Natural killer cell (primary cell): ENCODE measurements around the gene NDE1. TPM values are rescaled to one million over a fixed set of nuclear protein-coding genes. Genes with fewer than 3 reads are reported as not detected.

Experiments used
- ATAC-seq, 3 donors: fragments of 150-1000 bp in 2 of 3; fragments of 200-7000 bp in 1 of 3; cut with Tn5 transposase; 1 replicate in 1 of 3; 2 replicates in 2 of 3; pipeline ENCODE4 v1.10.0; 2021; ENCODE audit warnings: mild to moderate bottlenecking in 2 of 3, moderate library complexity in 2 of 3
- DNase-seq, 2 donors: peaks; one replicate each; pipeline versions ENCODE4 v3.0.0 to v3.0.0-alpha.2; 2013 to 2021; ENCODE audit warnings: mixed read lengths in 1 of 2
- H3K27ac ChIP-seq: one replicate; pipeline ENCODE4 v1.5.1; 2013; ENCODE audit warnings: mild to moderate bottlenecking, low read length
- H3K27me3 ChIP-seq: one replicate; pipeline ENCODE4 v1.6.1; 2013; ENCODE audit warnings: low read length; ENCODE audit not compliant: control insufficient read depth, insufficient read depth
- H3K36me3 ChIP-seq: one replicate; pipeline ENCODE4 v1.6.1; 2013; ENCODE audit warnings: low read length; ENCODE audit not compliant: control insufficient read depth, insufficient read depth
- H3K4me1 ChIP-seq: one replicate; pipeline ENCODE4 v1.6.1; 2013; ENCODE audit warnings: low read length; ENCODE audit not compliant: control insufficient read depth, insufficient read depth
- H3K4me3 ChIP-seq: one replicate; pipeline ENCODE4 v1.5.1; 2013; ENCODE audit warnings: low read length
- H3K9me3 ChIP-seq: one replicate; pipeline ENCODE4 v1.6.1; 2013; ENCODE audit warnings: low read length; ENCODE audit not compliant: control insufficient read depth, insufficient read depth
- H3K27ac Mint-ChIP-seq, 2 donors: one replicate each; pipeline ENCODE4 v1.8.0; 2022; ENCODE audit warnings: mild to moderate bottlenecking in 2 of 2, mixed read lengths in 2 of 2, moderate library complexity in 1 of 2
- H3K27me3 Mint-ChIP-seq, 2 donors: one replicate each; pipeline ENCODE4 v1.8.0; 2022; ENCODE audit warnings: low read depth in 2 of 2, mixed read lengths in 2 of 2
- H3K36me3 Mint-ChIP-seq: one replicate; pipeline ENCODE4 v1.8.0; 2022; ENCODE audit warnings: mixed read lengths
- H3K4me1 Mint-ChIP-seq, 2 donors: one replicate each; pipeline ENCODE4 v1.8.0; 2022; ENCODE audit warnings: mixed read lengths in 2 of 2
- H3K4me3 Mint-ChIP-seq: one replicate; pipeline ENCODE4 v1.8.0; 2022; ENCODE audit warnings: mild to moderate bottlenecking, moderate library complexity, mixed read lengths
- H3K9me3 Mint-ChIP-seq, 2 donors: one replicate each; pipeline ENCODE4 v1.8.0; 2022; ENCODE audit warnings: mixed read lengths in 2 of 2
- WGBS: methylation state at CpG from one replicate; pipeline ENCODE4 v1.1.7; 2013; ENCODE audit warnings: missing lambda C conversion rate; ENCODE audit not compliant: insufficient coverage; 5-methylcytosine and 5-hydroxymethylcytosine counted together
- intact Hi-C: fragments of 100-400 bp; cut with micrococcal nuclease; formaldehyde crosslinking; loops from one replicate; pipeline ENCODE4 v1.14.2; 2022
- total RNA-seq, 4 donors: library from RNA; stranded (reverse); fragments of 120-200 nt in 1 of 4; gene quantifications; one replicate each; pipeline versions ENCODE4 v1.2.3 to v1.2.4, GENCODE V29; 2013 to 2022
- TF ChIP-seq, protein P1 (sequence below): fragments of 200-600 bp; IDR thresholded peaks from one replicate; pipeline ENCODE4 v1.8.0; 2022; ENCODE audit warnings: antibody characterized with exemption

Gene NDE1
- total RNA-seq, 3 donors from 2014 or later (not counting 1 experiment from before 2014, with no cell fraction given): 104 to 118 (median 114) TPM

DNA sequence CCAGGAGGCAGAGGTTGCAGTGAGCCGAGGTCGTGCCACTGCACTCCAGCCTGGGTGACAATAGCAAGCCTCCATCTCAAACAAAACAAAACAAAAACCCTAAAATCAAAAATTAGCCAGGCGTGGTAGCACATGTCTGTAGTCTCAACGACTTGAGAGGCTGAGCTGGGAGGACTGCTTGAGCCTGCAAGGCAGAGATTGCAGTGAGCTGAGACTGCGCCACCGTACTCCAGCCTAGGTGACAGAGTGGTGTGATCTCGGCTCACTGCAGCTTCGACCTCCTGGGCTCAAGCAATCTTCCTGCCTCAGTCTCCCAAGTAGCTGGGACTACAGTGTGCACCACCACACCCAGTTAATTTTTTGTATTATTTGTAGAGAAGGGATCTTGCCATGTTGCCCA is 119.2 kb downstream of the NDE1 start:
- no peaks in the 10 kb centered on the region for H3K9me3 ChIP-seq
- Mint-ChIP-seq H3K4me3 (no peak overlapping the region), H3K9me3 (no peaks in the 10 kb centered on the region), H3K27ac (no peak overlapping the region), H3K36me3 (no peaks in the 10 kb centered on the region), H3K27me3 (peaks cover 6 to 9% of the 10 kb centered on the region in 2 donors), H3K4me1 (peaks cover 0 to 4% of the 10 kb centered on the region in 2 donors)
- H3K27me3 ChIP-seq: no peaks in the 10 kb centered on the region
- intact Hi-C loops: loop anchor here (5.0 kb wide), 1 partner anchor 53 kb away; no protein-coding TSS in a partner anchor
- no peak for ATAC-seq
- H3K36me3 ChIP-seq: no peaks in the 10 kb centered on the region
- TF ChIP-seq, protein P1, sequence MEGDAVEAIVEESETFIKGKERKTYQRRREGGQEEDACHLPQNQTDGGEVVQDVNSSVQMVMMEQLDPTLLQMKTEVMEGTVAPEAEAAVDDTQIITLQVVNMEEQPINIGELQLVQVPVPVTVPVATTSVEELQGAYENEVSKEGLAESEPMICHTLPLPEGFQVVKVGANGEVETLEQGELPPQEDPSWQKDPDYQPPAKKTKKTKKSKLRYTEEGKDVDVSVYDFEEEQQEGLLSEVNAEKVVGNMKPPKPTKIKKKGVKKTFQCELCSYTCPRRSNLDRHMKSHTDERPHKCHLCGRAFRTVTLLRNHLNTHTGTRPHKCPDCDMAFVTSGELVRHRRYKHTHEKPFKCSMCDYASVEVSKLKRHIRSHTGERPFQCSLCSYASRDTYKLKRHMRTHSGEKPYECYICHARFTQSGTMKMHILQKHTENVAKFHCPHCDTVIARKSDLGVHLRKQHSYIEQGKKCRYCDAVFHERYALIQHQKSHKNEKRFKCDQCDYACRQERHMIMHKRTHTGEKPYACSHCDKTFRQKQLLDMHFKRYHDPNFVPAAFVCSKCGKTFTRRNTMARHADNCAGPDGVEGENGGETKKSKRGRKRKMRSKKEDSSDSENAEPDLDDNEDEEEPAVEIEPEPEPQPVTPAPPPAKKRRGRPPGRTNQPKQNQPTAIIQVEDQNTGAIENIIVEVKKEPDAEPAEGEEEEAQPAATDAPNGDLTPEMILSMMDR: no peak
- DNase-seq: no peak
- no peak overlapping the region for H3K4me3 ChIP-seq
- no peaks in the 10 kb centered on the region for H3K4me1 ChIP-seq
- 89% methylated on average over 7 of the region's 8 CpGs for WGBS
- H3K27ac ChIP-seq: no peak overlapping the region

DNA sequence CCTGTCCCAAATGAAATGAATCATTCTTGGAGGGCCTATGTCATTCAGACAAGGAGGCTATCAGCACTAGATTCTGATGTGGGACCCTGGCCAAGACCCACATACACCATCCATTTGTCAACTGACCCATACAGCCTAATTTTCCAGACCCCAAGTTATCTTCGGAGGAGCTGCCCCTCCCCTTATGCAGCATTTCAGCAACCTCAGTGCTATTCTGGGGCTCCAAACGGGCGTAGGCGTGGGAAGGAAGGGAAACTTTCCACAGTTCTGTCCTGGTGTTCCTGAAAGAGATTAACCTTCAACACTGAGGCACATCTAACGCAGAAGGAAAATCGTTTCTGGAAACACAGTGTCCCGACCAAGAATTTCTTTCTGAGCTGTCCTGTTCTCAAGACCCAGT is 120.1 kb downstream of the NDE1 start:
- no peaks in the 10 kb centered on the region for H3K9me3 ChIP-seq
- H3K27me3 Mint-ChIP-seq: peaks cover 4 to 10% of the 10 kb centered on the region in 2 donors
- H3K36me3 ChIP-seq: no peaks in the 10 kb centered on the region
- intact Hi-C loops: no loop called here
- TF ChIP-seq, protein P1: no peak
- no peak overlapping the region for H3K27ac Mint-ChIP-seq
- DNase-seq (no peak), ATAC-seq (no peak)
- H3K4me3 ChIP-seq: no peak overlapping the region
- H3K9me3 Mint-ChIP-seq: no peaks in the 10 kb centered on the region
- no peak overlapping the region for H3K4me3 Mint-ChIP-seq
- H3K4me1 Mint-ChIP-seq: peaks cover 0 to 4% of the 10 kb centered on the region in 2 donors
- 86% methylated on average over 7 of the region's 7 CpGs for WGBS
- H3K27me3 ChIP-seq: no peaks in the 10 kb centered on the region
- no peak overlapping the region for H3K27ac ChIP-seq
- H3K4me1 ChIP-seq: no peaks in the 10 kb centered on the region
- H3K36me3 Mint-ChIP-seq: no peaks in the 10 kb centered on the region

DNA sequence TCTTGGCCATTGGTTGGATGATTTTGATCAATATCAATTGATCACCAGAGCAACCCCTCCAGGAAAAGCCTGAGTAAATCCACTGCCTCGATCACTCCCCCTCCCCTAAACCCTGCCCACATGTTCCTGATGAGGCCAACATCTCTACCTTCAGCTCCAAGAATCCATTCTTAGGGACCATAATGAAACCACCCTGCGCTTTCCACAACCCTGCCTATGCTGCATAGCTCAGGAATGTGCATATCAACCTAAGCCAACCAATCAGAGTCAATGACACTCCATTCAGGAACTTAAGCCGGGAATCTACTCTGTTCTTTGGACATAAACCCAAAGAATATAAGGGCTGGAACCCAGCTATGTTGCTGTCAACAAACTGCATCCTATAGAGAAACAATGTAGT is 120.5 kb downstream of the NDE1 start:
- TF ChIP-seq, protein P1: no peak
- Histone ChIP-seq H3K9me3 (no peaks in the 10 kb centered on the region), H3K36me3 (no peaks in the 10 kb centered on the region), H3K4me1 (no peaks in the 10 kb centered on the region), H3K27ac (no peak overlapping the region), H3K4me3 (no peak overlapping the region), H3K27me3 (no peaks in the 10 kb centered on the region)
- 73% methylated on average over 3 of the region's 3 CpGs for WGBS
- no peak overlapping the region for H3K27ac Mint-ChIP-seq
- H3K4me1 Mint-ChIP-seq: peaks cover 0 to 4% of the 10 kb centered on the region in 2 donors
- peaks cover 2 to 10% of the 10 kb centered on the region in 2 donors for H3K27me3 Mint-ChIP-seq
- intact Hi-C loops: no loop called here
- DNase-seq: no peak
- H3K9me3 Mint-ChIP-seq: no peaks in the 10 kb centered on the region
- no peak for ATAC-seq
- H3K36me3 Mint-ChIP-seq: no peaks in the 10 kb centered on the region
- H3K4me3 Mint-ChIP-seq: no peak overlapping the region

DNA sequence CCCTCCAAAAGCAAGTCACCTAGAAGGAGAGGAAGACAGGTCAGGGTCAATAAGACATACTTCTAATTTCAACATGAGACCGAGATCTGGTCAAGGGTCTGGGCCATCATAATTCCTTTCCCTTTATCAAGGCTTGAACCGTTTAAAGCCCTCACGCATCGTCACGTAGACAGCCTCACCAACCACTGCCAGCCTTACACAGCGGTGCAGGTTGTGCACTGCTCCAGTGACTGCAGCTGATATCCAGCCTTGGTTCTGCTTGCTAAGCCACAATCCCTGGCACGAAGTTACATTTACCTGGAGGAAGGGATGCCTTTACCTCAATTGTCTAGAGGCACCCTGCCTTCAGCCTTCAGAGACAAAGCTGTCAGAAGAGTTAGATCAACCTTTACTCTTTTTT is 121.6 kb downstream of the NDE1 start:
- Mint-ChIP-seq H3K27me3 (peaks cover 2 to 21% of the 10 kb centered on the region in 2 donors), H3K9me3 (no peaks in the 10 kb centered on the region), H3K36me3 (no peaks in the 10 kb centered on the region), H3K4me1 (no peaks in the 10 kb centered on the region), H3K27ac (no peak overlapping the region), H3K4me3 (no peak overlapping the region)
- Histone ChIP-seq H3K27ac (no peak overlapping the region), H3K36me3 (no peaks in the 10 kb centered on the region), H3K4me3 (no peak overlapping the region), H3K4me1 (no peaks in the 10 kb centered on the region), H3K9me3 (no peaks in the 10 kb centered on the region), H3K27me3 (no peaks in the 10 kb centered on the region)
- no peak for ATAC-seq
- DNase-seq: no peak
- 92% methylated on average over 7 of the region's 7 CpGs for WGBS
- intact Hi-C loops: no loop called here
- TF ChIP-seq, protein P1: no peak
